CD4-positive, alpha-beta T cell treated with Interleukin-1 beta for 1 hour (primary cell): ENCODE measurements around the gene ACVR1.
"Not testable (repeated sequence)": the region's sequence is repeated elsewhere in the genome, so short reads cannot be mapped to it uniquely, and the experiment has no call there.

Source experiments
- DNase-seq, 2 donors: peaks; one replicate each; pipeline ENCODE4 v3.0.0-alpha.2; 2020 to 2022

Gene ACVR1

GRCh38 chr2:157748371-157749142 lies 127.6 kb downstream of the ACVR1 start:
- DNase-seq = no peak

GRCh38 chr2:157747695-157748370 lies 128.3 kb downstream of the ACVR1 start:
- DNase-seq = no peak

- no peak for DNase-seq
Observed at GRCh38 chr2:157747280-157747679, 128.8 kb downstream of the ACVR1 start.

GRCh38 chr2:157746234-157746950 lies 129.7 kb downstream of the ACVR1 start:
- DNase-seq = no peak

- DNase-seq = no peak
Observed at GRCh38 chr2:157744571-157745076, 131.5 kb downstream of the ACVR1 start.

GRCh38 chr2:157743051-157743450 lies 133.1 kb downstream of the ACVR1 start:
- no peak for DNase-seq

GRCh38 chr2:157741819-157742484 lies 134.2 kb downstream of the ACVR1 start:
- no peak for DNase-seq

- no peak for DNase-seq
Observed at GRCh38 chr2:157737656-157738055, 138.5 kb downstream of the ACVR1 start.

- DNase-seq = no peak
Observed at GRCh38 chr2:157735532-157735931, 140.6 kb downstream of the ACVR1 start.

GRCh38 chr2:157733263-157733662 lies 142.9 kb downstream of the ACVR1 start:
- no peak for DNase-seq

GRCh38 chr2:157732596-157732995 lies 143.5 kb downstream of the ACVR1 start:
- no peak for DNase-seq

- no peak for DNase-seq
Observed at GRCh38 chr2:157727693-157728092, 148.4 kb downstream of the ACVR1 start.

- no peak for DNase-seq
Observed at GRCh38 chr2:157726946-157727345, 149.2 kb downstream of the ACVR1 start.

- no peak for DNase-seq
Observed at GRCh38 chr2:157725846-157726245, 150.3 kb downstream of the ACVR1 start.

- DNase-seq = no peak
Observed at GRCh38 chr2:157722580-157723234, 153.4 kb downstream of the ACVR1 start.

GRCh38 chr2:157720504-157720903 lies 155.6 kb downstream of the ACVR1 start:
- no peak for DNase-seq

GRCh38 chr2:157704653-157705052 lies 171.5 kb downstream of the ACVR1 start:
- DNase-seq = not testable (repeated sequence)

- DNase-seq = not testable (repeated sequence)
Observed at GRCh38 chr2:157704148-157704547, 172.0 kb downstream of the ACVR1 start.

- DNase-seq = no peak
Observed at GRCh38 chr2:157699806-157700205, 176.3 kb downstream of the ACVR1 start.

- no peak for DNase-seq
Observed at GRCh38 chr2:157699009-157699408, 177.1 kb downstream of the ACVR1 start.

- no peak for DNase-seq
Observed at GRCh38 chr2:157698430-157698829, 177.7 kb downstream of the ACVR1 start.

- DNase-seq = no peak
Observed at GRCh38 chr2:157696036-157696435, 180.1 kb downstream of the ACVR1 start.
